K562 (cell line): ENCODE measurements around the gene WDR31. TPM values are rescaled to one million over a fixed set of nuclear protein-coding genes. Genes with fewer than 3 reads are reported as not detected.

Source experiments
- BCL6 ChIP-seq: fragments of 250-450 bp; sonication (Bioruptor Pico); IDR thresholded peaks from 2 replicates; pipeline ENCODE4 v1.4.0; 2020
- E2F1 ChIP-seq: sonication (generic); formaldehyde crosslinking; IDR thresholded peaks from 2 replicates; pipeline ENCODE4 v1.8.1; 2023; ENCODE audit warnings: mild to moderate bottlenecking, missing genetic modification reagents, moderate library complexity
- EGR1 ChIP-seq: fragments of 450-650 bp; conservative IDR thresholded peaks from 2 replicates; pipeline ENCODE4 v1.6.1; 2017; ENCODE audit warnings: mild to moderate bottlenecking
- ELF2 ChIP-seq: fragments of 250-450 bp; sonication (Bioruptor Pico); IDR thresholded peaks from 2 replicates; pipeline ENCODE4 v1.5.0; 2021; ENCODE audit warnings: mild to moderate bottlenecking
- HOXB6 ChIP-seq: fragments of 250-450 bp; sonication (Bioruptor Pico); IDR thresholded peaks from 2 replicates; pipeline ENCODE4 v1.5.1; 2022; ENCODE audit warnings: mild to moderate bottlenecking, borderline replicate concordance
- MCM3 ChIP-seq: fragments of 450-650 bp; IDR thresholded peaks from 2 replicates; pipeline ENCODE4 v1.6.1; 2016
- NCOR1 ChIP-seq: fragments of 450-650 bp; IDR thresholded peaks from 2 replicates; pipeline ENCODE4 v1.6.1; 2016; ENCODE audit warnings: mild to moderate bottlenecking, moderate library complexity
- NR2F6 ChIP-seq: fragments of 450-650 bp; formaldehyde crosslinking; IDR thresholded peaks from 2 replicates; pipeline ENCODE4 v1.4.0; 2020; ENCODE audit warnings: mild to moderate bottlenecking
- PHTF2 ChIP-seq: fragments of 250-450 bp; sonication (Bioruptor Pico); IDR thresholded peaks from 2 replicates; pipeline ENCODE4 v1.5.0; 2021; ENCODE audit warnings: mild to moderate bottlenecking
- SMARCA4 ChIP-seq: fragments of 450-650 bp; IDR thresholded peaks from 2 replicates; pipeline ENCODE4 v1.6.1; 2016
- TFAP4 ChIP-seq: sonication (generic); formaldehyde crosslinking; IDR thresholded peaks from 2 replicates; pipeline ENCODE4 v1.8.0; 2022; ENCODE audit warnings: missing genetic modification reagents, mild to moderate bottlenecking, moderate library complexity, borderline replicate concordance
- XRCC5 ChIP-seq: fragments of 200-400 bp; formaldehyde crosslinking; IDR thresholded peaks from 2 replicates; pipeline ENCODE4 v1.6.1; 2017; ENCODE audit warnings: low read depth, mild to moderate bottlenecking, low read length
- ZEB2 ChIP-seq: fragments of 450-650 bp; IDR thresholded peaks from 2 replicates; pipeline ENCODE4 v1.6.1; 2016
- ZNF146 ChIP-seq: IDR thresholded peaks from one replicate; pipeline ENCODE4 v1.6.1; 2018; ENCODE audit warnings: missing compliant biosample characterization; ENCODE audit not compliant: unreplicated experiment
- ZNF274 ChIP-seq: IDR thresholded peaks from 2 replicates; pipeline ENCODE4 v1.6.1; 2011; ENCODE audit warnings: low read depth, mild to moderate bottlenecking, low read length, moderate library complexity, borderline replicate concordance
- ZNF41 ChIP-seq: fragments of 250-450 bp; sonication (Bioruptor Pico); conservative IDR thresholded peaks from 2 replicates; pipeline ENCODE4 v1.4.0; 2020; ENCODE audit warnings: mild to moderate bottlenecking
- ZNF75A ChIP-seq: fragments of 450-650 bp; formaldehyde crosslinking; IDR thresholded peaks from 2 replicates; pipeline ENCODE4 v1.4.0; 2020; ENCODE audit warnings: mild to moderate bottlenecking
- ZNF76 ChIP-seq: fragments of 250-450 bp; sonication (Bioruptor Pico); IDR thresholded peaks from 2 replicates; pipeline ENCODE4 v1.4.0; 2020; ENCODE audit warnings: mild to moderate bottlenecking, moderate library complexity, borderline replicate concordance
- polyA plus RNA-seq, 8 experiments: library from polyadenylated mRNA; depleted of rRNA in 4 of 8; stranded (reverse) in 5 of 8; unstranded in 3 of 8; fragments of >200 nt; fragmentation: Nextera tagmentation in 2 of 8; fragmentation: Illumina TruSeq in 1 of 8; extraction: Ambion mirVana in 2 of 8; extraction: Trizol in 1 of 8; gene quantifications; 2 replicates each; pipeline versions ENCODE4 v1.2.1 to v1.2.3, GENCODE V29; 2011 to 2014; ENCODE audit warnings: inconsistent platforms in 1 of 8, missing spikeins in 1 of 8
- total RNA-seq, 7 experiments: library from RNA; depleted of rRNA in 6 of 7; stranded (reverse); fragments of >200 nt in 6 of 7; fragmentation: Illumina TruSeq in 2 of 7; extraction: Trizol in 2 of 7; gene quantifications; 2 replicates each; pipeline versions ENCODE4 v1.2.1 to v1.2.3, GENCODE V29; 2011 to 2021; ENCODE audit warnings: low replicate concordance in 1 of 7
- TF ChIP-seq, protein P1 (sequence below), 2 experiments: fragments of 450-650 bp; conservative IDR thresholded peaks; 2 replicates each; pipeline ENCODE4 v1.6.1; 2017; ENCODE audit warnings: mild to moderate bottlenecking in 2 of 2, moderate library complexity in 2 of 2
- TF ChIP-seq, protein P2 (sequence below): fragments of 200-400 bp; formaldehyde crosslinking; IDR thresholded peaks from 2 replicates; pipeline ENCODE4 v1.6.1; 2017; ENCODE audit warnings: mild to moderate bottlenecking, low read depth, low read length, moderate library complexity
- TF ChIP-seq, protein P3 (sequence below): fragments of 450-650 bp; IDR thresholded peaks from 2 replicates; pipeline ENCODE4 v1.6.1; 2016; ENCODE audit warnings: mild to moderate bottlenecking

Gene WDR31
- total and polyA plus RNA-seq, 9 of the 15 experiments (the other 6 are each of a cell fraction or from before 2014, with no cell fraction given): 0.35 to 1.8 (median 0.95) TPM

- TF ChIP-seq, protein P1, sequence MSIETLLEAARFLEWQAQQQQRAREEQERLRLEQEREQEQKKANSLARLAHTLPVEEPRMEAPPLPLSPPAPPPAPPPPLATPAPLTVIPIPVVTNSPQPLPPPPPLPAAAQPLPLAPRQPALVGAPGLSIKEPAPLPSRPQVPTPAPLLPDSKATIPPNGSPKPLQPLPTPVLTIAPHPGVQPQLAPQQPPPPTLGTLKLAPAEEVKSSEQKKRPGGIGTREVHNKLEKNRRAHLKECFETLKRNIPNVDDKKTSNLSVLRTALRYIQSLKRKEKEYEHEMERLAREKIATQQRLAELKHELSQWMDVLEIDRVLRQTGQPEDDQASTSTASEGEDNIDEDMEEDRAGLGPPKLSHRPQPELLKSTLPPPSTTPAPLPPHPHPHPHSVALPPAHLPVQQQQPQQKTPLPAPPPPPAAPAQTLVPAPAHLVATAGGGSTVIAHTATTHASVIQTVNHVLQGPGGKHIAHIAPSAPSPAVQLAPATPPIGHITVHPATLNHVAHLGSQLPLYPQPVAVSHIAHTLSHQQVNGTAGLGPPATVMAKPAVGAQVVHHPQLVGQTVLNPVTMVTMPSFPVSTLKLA (conservative IDR thresholded peaks at IDR 0.05): peak in 1 of 2 experiments; percentile 49; a peak in 1 of 4 replicates
- TF ChIP-seq ELF2 (CRISPR knock-in tag) (no peak), E2F1 (CRISPR knock-in tag) (no peak), MCM3 (no peak), XRCC5 (no peak), HOXB6 (CRISPR knock-in tag) (no peak), ZNF76 (CRISPR knock-in tag) (no peak), SMARCA4 (peak; percentile 97), TFAP4 (CRISPR knock-in tag) (0 out of 2 replicates have a peak, but pooled peaks have one; percentile 22), ZNF75A (CRISPR knock-in tag) (no peak), ZNF274 (no peak), ZEB2 (no peak), NCOR1 (peak; percentile 97), NR2F6 (CRISPR knock-in tag) (no peak), EGR1 (no peak), ZNF41 (no peak), BCL6 (peak; percentile 87; the same call in 1 of the 2 replicates), PHTF2 (no peak), ZNF146 (no peak)
- TF ChIP-seq, protein P2, sequence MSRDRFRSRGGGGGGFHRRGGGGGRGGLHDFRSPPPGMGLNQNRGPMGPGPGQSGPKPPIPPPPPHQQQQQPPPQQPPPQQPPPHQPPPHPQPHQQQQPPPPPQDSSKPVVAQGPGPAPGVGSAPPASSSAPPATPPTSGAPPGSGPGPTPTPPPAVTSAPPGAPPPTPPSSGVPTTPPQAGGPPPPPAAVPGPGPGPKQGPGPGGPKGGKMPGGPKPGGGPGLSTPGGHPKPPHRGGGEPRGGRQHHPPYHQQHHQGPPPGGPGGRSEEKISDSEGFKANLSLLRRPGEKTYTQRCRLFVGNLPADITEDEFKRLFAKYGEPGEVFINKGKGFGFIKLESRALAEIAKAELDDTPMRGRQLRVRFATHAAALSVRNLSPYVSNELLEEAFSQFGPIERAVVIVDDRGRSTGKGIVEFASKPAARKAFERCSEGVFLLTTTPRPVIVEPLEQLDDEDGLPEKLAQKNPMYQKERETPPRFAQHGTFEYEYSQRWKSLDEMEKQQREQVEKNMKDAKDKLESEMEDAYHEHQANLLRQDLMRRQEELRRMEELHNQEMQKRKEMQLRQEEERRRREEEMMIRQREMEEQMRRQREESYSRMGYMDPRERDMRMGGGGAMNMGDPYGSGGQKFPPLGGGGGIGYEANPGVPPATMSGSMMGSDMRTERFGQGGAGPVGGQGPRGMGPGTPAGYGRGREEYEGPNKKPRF: no peak
- TF ChIP-seq, protein P3, sequence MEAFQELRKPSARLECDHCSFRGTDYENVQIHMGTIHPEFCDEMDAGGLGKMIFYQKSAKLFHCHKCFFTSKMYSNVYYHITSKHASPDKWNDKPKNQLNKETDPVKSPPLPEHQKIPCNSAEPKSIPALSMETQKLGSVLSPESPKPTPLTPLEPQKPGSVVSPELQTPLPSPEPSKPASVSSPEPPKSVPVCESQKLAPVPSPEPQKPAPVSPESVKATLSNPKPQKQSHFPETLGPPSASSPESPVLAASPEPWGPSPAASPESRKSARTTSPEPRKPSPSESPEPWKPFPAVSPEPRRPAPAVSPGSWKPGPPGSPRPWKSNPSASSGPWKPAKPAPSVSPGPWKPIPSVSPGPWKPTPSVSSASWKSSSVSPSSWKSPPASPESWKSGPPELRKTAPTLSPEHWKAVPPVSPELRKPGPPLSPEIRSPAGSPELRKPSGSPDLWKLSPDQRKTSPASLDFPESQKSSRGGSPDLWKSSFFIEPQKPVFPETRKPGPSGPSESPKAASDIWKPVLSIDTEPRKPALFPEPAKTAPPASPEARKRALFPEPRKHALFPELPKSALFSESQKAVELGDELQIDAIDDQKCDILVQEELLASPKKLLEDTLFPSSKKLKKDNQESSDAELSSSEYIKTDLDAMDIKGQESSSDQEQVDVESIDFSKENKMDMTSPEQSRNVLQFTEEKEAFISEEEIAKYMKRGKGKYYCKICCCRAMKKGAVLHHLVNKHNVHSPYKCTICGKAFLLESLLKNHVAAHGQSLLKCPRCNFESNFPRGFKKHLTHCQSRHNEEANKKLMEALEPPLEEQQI: peak; percentile 84; the same call in 1 of the 2 replicates
Measured at GRCh38 chr9:113368982-113369854, 29.1 kb upstream of the WDR31 start (continued).
